H9 (cell line): ENCODE data around the gene IL20. TPM values are rescaled to one million over a fixed set of nuclear protein-coding genes. Genes with fewer than 3 reads are reported as not detected.

Source experiments
- DNase-seq: peaks from one replicate; pipeline ENCODE4 v3.0.0-alpha.2; 2017
- H2AFZ ChIP-seq: one replicate; pipeline ENCODE4 v1.6.1; 2013; ENCODE audit warnings: mild to moderate bottlenecking, low read length, control low read depth, moderate library complexity
- H2AK5ac ChIP-seq: 2 replicates; pipeline ENCODE4 v1.6.1; 2013; ENCODE audit warnings: low read length, control low read depth, mixed read lengths; ENCODE audit not compliant: insufficient read length
- H2BK120ac ChIP-seq: one replicate; pipeline ENCODE4 v1.6.1; 2013; ENCODE audit warnings: low read depth, mild to moderate bottlenecking, low read length, control low read depth, inconsistent platforms; ENCODE audit not compliant: poor library complexity, severe bottlenecking
- H2BK12ac ChIP-seq: 2 replicates; pipeline ENCODE4 v1.6.1; 2013; ENCODE audit warnings: low read length, control low read depth, mixed read lengths, low read depth; ENCODE audit not compliant: insufficient read length
- H2BK15ac ChIP-seq: 2 replicates; pipeline ENCODE4 v1.6.1; 2013; ENCODE audit warnings: low read depth, low read length, control low read depth
- H2BK20ac ChIP-seq: one replicate; pipeline ENCODE4 v1.6.1; 2013; ENCODE audit warnings: low read depth, mild to moderate bottlenecking, low read length, control low read depth, inconsistent platforms; ENCODE audit not compliant: poor library complexity, severe bottlenecking
- H2BK5ac ChIP-seq: 2 replicates; pipeline ENCODE4 v1.6.1; 2013; ENCODE audit warnings: low read length, control low read depth, mixed read lengths; ENCODE audit not compliant: insufficient read length
- H3K14ac ChIP-seq: 2 replicates; pipeline ENCODE4 v1.6.1; 2013; ENCODE audit warnings: low read length, control low read depth; ENCODE audit not compliant: insufficient read depth
- H3K18ac ChIP-seq: 2 replicates; pipeline ENCODE4 v1.6.1; 2013; ENCODE audit warnings: low read depth, mild to moderate bottlenecking, mixed read lengths, low read length, control low read depth; ENCODE audit not compliant: insufficient read length
- H3K23ac ChIP-seq: 2 replicates; pipeline ENCODE4 v1.6.1; 2013; ENCODE audit warnings: low read length, control low read depth, mixed read lengths, low read depth; ENCODE audit not compliant: insufficient read length
- H3K23me2 ChIP-seq: 2 replicates; pipeline ENCODE4 v1.6.1; 2013; ENCODE audit warnings: low read depth, mild to moderate bottlenecking, mixed read lengths, low read length, control low read depth; ENCODE audit not compliant: insufficient read length, poor library complexity, severe bottlenecking
- H3K27ac ChIP-seq: 2 replicates; pipeline ENCODE4 v1.5.1; 2013; ENCODE audit warnings: low read length, control low read depth, mixed read lengths, low read depth; ENCODE audit not compliant: insufficient read length
- H3K27me3 ChIP-seq: 2 replicates; pipeline ENCODE4 v1.6.1; 2013; ENCODE audit warnings: low read length, control low read depth, inconsistent platforms; ENCODE audit not compliant: insufficient read depth
- H3K4ac ChIP-seq: 2 replicates; pipeline ENCODE4 v1.6.1; 2013; ENCODE audit warnings: low read depth, mild to moderate bottlenecking, control low read depth, inconsistent platforms, low read length, moderate library complexity
- H3K4me1 ChIP-seq: 2 replicates; pipeline ENCODE4 v1.6.1; 2013; ENCODE audit warnings: low read length, control low read depth, inconsistent platforms; ENCODE audit not compliant: insufficient read depth
- H3K4me2 ChIP-seq: 2 replicates; pipeline ENCODE4 v1.6.1; 2013; ENCODE audit warnings: low read length, control low read depth, mixed read lengths; ENCODE audit not compliant: insufficient read length, insufficient read depth
- H3K56ac ChIP-seq: 2 replicates; pipeline ENCODE4 v1.6.1; 2013; ENCODE audit warnings: low read depth, mild to moderate bottlenecking, mixed read lengths, low read length, control low read depth; ENCODE audit not compliant: insufficient read length
- H3K79me1 ChIP-seq: 2 replicates; pipeline ENCODE4 v1.6.1; 2013; ENCODE audit warnings: low read depth, mild to moderate bottlenecking, moderate library complexity, low read length, control low read depth, inconsistent platforms; ENCODE audit not compliant: insufficient read depth, poor library complexity, severe bottlenecking
- H3K79me2 ChIP-seq: 2 replicates; pipeline ENCODE4 v1.6.1; 2013; ENCODE audit warnings: low read length, control low read depth, inconsistent platforms; ENCODE audit not compliant: insufficient read depth
- H3K9ac ChIP-seq: 2 replicates; pipeline ENCODE4 v1.6.1; 2013; ENCODE audit warnings: low read length, control low read depth, mixed read lengths; ENCODE audit not compliant: insufficient read length; ENCODE audit errors: extremely low read depth
- H3K9me3 ChIP-seq: one replicate; pipeline ENCODE4 v1.6.1; 2013; ENCODE audit warnings: low read depth, low read length, inconsistent platforms; ENCODE audit not compliant: control insufficient read depth
- H3T11ph ChIP-seq: one replicate; pipeline ENCODE4 v1.6.1; 2013; ENCODE audit warnings: mild to moderate bottlenecking, low read length, control low read depth, inconsistent platforms
- H4K20me1 ChIP-seq: one replicate; pipeline ENCODE4 v1.6.1; 2013; ENCODE audit not compliant: control insufficient read depth, insufficient read length, insufficient read depth
- H4K5ac ChIP-seq: 2 replicates; pipeline ENCODE4 v1.6.1; 2013; ENCODE audit warnings: low read depth, mild to moderate bottlenecking, mixed read lengths, low read length, control low read depth; ENCODE audit not compliant: insufficient read length
- H4K8ac ChIP-seq: replicated peaks from 2 replicates; pipeline ENCODE4 v1.6.1; 2013; ENCODE audit warnings: low read length, control low read depth, mixed read lengths, low read depth; ENCODE audit not compliant: insufficient read length
- H4K91ac ChIP-seq: 2 replicates; pipeline ENCODE4 v1.6.1; 2013; ENCODE audit warnings: low read depth, mild to moderate bottlenecking, moderate library complexity, mixed read lengths, low read length, control low read depth; ENCODE audit not compliant: insufficient read length
- H3K27ac Mint-ChIP-seq, 3 experiments: 2 replicates in 2 of 3; 3 replicates in 1 of 3; pipeline ENCODE4 v1.8.0; 2020 to 2021; ENCODE audit warnings: mixed read lengths in 3 of 3, mild to moderate bottlenecking in 1 of 3, moderate library complexity in 1 of 3
- H3K27me3 Mint-ChIP-seq: 2 replicates; pipeline ENCODE4 v1.8.0; 2021; ENCODE audit warnings: low read depth, mild to moderate bottlenecking, moderate library complexity, mixed read lengths
- H3K36me3 Mint-ChIP-seq, 3 experiments: 2 replicates in 2 of 3; 3 replicates in 1 of 3; pipeline ENCODE4 v1.8.0; 2020 to 2021; ENCODE audit warnings: low read depth in 3 of 3, mixed read lengths in 3 of 3; ENCODE audit not compliant: insufficient read depth in 1 of 3
- H3K4me1 Mint-ChIP-seq, 2 experiments: 2 replicates each; pipeline ENCODE4 v1.8.0; 2020; ENCODE audit warnings: mixed read lengths in 2 of 2
- H3K4me3 Mint-ChIP-seq, 2 experiments: 2 replicates in 1 of 2; 3 replicates in 1 of 2; pipeline ENCODE4 v1.8.0; 2020 to 2021; ENCODE audit warnings: mild to moderate bottlenecking in 2 of 2, mixed read lengths in 2 of 2, moderate library complexity in 1 of 2
- H3K9me3 Mint-ChIP-seq, 2 experiments: 2 replicates in 1 of 2; 3 replicates in 1 of 2; pipeline ENCODE4 v1.8.0; 2020; ENCODE audit warnings: mild to moderate bottlenecking in 2 of 2, mixed read lengths in 2 of 2, moderate library complexity in 1 of 2
- CTCF ChIP-seq: fragments of 200-600 bp; sonication (generic); conservative IDR thresholded peaks from 3 replicates; pipeline ENCODE4 v1.8.0; 2021; ENCODE audit warnings: antibody characterized with exemption, mild to moderate bottlenecking
- WGBS: extraction: QIAGEN DNeasy Blood & Tissue Kit; methylation state at CpG from one replicate; pipeline ENCODE4 v1.1.7; 2013; ENCODE audit warnings: missing lambda C conversion rate, low lambda C conversion rate, mixed read lengths; ENCODE audit not compliant: insufficient read length; ENCODE audit errors: extremely low coverage; 5-methylcytosine and 5-hydroxymethylcytosine counted together
- total RNA-seq: library from RNA; stranded (reverse); gene quantifications from 2 replicates; pipeline ENCODE4 v1.2.1, GENCODE V29; 2021

IL20 gene
- total RNA-seq, 1 experiment from 2014 or later, result not detected

GRCh38 chr1:206893380-206893779, 28.0 kb downstream of the IL20 start:
- no peaks in the 10 kb centered on the region for H3K9me3 Mint-ChIP-seq
- no peak overlapping the region for H4K8ac ChIP-seq
- no peaks in the 10 kb centered on the region for H3K27me3 ChIP-seq
- H2AFZ ChIP-seq, result no peak overlapping the region
- no peaks in the 10 kb centered on the region for H3K79me1 ChIP-seq
- H2BK120ac ChIP-seq, result no peak overlapping the region
- no peaks in the 10 kb centered on the region for H3K36me3 Mint-ChIP-seq
- peaks cover 2% of the 10 kb centered on the region; the same call in 1 of the 2 replicates for H3K27me3 Mint-ChIP-seq
- H4K20me1 ChIP-seq, result no peaks in the 10 kb centered on the region
- H3K4ac ChIP-seq, result no peak overlapping the region
- no peak overlapping the region for H3K27ac ChIP-seq
- no peak overlapping the region for H2BK20ac ChIP-seq
- H2BK5ac ChIP-seq, result no peak overlapping the region
- TF ChIP-seq CTCF, result no peak
- H4K5ac ChIP-seq, result no peak overlapping the region
- H2BK15ac ChIP-seq, result no peak overlapping the region
- no peaks in the 10 kb centered on the region for H3K9me3 ChIP-seq
- H3K79me2 ChIP-seq, result no peaks in the 10 kb centered on the region
- H2BK12ac ChIP-seq, result no peak overlapping the region
- no peak for DNase-seq
- no peak overlapping the region for H3K4me3 Mint-ChIP-seq
- H4K91ac ChIP-seq, result no peak overlapping the region
- no peak overlapping the region for H3K18ac ChIP-seq
- H3K4me1 Mint-ChIP-seq, result peaks cover 22 to 26% of the 10 kb centered on the region in 2 experiments
- H3K56ac ChIP-seq, result no peak overlapping the region
- H3K14ac ChIP-seq, result no peak overlapping the region
- no peak overlapping the region for H3T11ph ChIP-seq
- H3K27ac Mint-ChIP-seq, result no peak overlapping the region
- H2AK5ac ChIP-seq, result no peak overlapping the region
- no peak overlapping the region for H3K4me2 ChIP-seq
- no peak overlapping the region for H3K9ac ChIP-seq
- H3K23ac ChIP-seq, result no peak overlapping the region
- H3K4me1 ChIP-seq, result peaks cover 6% of the 10 kb centered on the region
- H3K23me2 ChIP-seq, result no peaks in the 10 kb centered on the region
- no CpG with 5 or more reads among the region's 2 CpGs for WGBS
